GM21576 (cell line): ENCODE results near the gene HKDC1.

Source experiments
- ATAC-seq: cut with Tn5 transposase; IDR thresholded peaks from one replicate; pipeline ENCODE4 v1.9.1; 2021; ENCODE audit warnings: mild to moderate bottlenecking, moderate library complexity; ENCODE audit not compliant: unreplicated experiment

Gene HKDC1

DNA sequence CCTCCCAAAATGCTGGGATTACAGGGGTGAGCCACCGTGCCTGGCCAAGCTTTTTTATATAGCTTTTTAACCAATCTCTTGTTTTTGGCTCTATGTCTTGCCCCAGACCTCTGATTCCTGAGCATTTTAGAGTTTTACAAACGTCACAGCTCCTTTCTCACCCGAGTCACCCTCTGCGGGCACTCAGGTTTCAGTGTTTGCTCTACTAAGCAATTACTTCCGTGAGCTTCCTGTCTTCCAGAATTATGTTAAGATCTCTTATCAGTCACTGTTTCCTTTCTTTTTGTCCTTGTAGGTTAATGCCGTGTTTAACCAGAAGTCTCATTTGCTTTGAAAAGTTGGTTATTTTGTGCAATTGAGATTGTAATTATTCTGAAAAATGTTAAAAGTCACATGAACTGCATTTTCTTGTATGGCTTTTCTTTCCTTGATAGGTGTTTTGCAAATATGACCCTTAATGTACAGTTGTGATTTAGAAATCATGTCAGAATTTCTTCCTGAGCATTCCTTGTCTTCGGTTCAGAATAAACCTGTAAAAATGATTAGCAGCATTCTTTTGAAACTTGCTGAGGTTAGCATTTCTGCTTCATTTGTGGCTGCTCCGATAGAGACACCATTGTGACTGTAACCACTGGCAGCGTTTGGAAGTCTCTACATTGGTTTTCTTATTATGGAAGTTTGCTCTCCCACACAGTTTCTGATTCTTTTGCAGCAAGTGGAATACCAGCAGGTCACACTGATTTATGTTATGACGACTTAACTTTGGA lies 4.5 kb upstream of the HKDC1 start:
- no peak for ATAC-seq

DNA sequence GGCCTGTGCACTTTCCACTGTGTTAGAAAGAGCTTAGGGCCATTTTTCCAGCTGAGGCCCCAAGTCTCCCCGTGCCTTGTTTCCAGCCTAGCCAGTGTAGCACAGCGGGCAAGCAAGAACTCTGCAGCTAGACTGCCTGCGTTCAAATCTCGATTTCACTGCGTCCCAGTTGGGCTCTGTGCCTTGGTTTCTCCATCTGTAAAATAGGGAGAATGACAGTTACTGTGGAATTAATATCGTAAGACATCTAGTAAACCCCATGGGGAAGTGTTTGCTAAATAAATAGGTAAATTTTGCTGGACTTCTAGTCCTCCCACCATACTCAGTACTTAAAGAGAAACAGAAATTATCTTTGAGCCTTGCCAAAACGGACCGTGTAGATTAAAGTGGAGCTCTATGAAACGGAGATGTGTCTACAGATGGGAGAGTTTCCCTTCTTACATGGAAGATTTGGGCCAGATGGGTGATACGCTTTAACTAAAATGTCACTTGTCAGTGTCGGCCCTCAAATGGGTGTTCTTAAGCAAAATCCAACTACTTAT lies 3.5 kb upstream of the HKDC1 start:
- ATAC-seq, result no peak

DNA sequence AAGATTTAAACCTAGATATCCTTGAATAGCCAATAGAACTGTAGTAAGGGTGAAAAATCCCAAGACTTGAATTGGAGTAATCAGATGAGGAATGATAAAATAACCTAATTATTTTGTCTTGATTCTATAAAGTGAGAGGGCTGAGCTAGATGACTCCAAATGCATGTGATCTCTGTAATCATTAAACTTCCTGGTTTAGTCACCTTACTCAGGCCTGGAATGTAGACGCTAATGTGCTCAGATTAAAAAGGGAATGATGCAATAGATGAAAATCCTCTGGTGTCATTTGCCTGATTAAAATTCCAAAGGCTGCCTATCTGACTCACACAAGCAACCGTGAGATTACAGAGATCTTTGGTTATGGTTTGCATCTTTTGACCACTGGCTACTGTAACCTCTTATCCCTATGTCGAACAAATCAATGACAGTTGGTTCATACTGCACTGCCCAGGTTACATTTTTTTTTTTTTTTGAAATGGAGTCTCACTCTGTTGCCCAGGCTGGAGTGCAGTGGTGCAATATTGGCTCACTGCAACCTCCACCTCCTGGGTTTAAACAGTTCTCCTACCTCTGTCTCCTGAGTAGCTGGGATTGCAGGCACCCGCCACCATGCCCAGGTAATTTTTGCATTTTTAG lies 2.9 kb upstream of the HKDC1 start:
- no peak for ATAC-seq

DNA sequence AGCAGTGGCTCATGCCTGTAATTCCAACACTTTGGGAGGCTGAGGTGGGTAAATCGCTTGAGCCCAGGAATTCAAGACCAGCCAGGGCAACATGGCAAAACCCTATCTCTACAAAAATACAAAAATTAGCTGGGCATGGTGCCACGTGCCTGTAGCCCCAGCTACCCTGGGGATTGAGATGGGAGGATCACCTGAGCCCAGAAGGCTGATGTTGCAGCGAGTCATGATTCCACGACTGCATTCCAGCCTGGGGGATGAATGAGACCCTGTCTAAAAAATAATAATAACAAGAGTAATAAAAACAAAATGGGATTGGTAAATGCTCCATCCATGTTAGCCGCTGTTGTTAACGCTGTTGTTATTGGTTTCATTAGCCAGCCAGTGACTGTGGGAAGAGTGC lies 1.3 kb upstream of the HKDC1 start:
- ATAC-seq, result no peak

DNA sequence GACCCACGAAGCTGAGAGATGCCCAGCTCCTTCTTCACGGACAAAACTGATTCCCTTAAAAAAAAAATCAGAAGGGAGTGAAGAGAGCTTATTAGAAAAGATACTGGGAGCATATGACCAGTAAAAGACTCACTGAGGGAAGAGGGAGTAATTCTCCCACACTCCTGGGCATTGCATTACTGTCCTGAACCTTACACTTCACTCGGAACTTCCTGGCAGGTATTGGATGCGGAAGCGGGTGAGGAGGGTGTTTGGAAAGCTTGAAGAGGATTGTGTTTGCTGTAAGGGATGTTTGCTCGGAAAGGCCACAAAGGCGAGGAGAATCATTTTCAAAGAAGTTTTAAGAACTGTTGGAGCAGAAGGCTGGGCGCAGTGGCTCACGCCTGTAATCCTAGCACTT lies 375 bp downstream of the HKDC1 start:
- no peak for ATAC-seq

DNA sequence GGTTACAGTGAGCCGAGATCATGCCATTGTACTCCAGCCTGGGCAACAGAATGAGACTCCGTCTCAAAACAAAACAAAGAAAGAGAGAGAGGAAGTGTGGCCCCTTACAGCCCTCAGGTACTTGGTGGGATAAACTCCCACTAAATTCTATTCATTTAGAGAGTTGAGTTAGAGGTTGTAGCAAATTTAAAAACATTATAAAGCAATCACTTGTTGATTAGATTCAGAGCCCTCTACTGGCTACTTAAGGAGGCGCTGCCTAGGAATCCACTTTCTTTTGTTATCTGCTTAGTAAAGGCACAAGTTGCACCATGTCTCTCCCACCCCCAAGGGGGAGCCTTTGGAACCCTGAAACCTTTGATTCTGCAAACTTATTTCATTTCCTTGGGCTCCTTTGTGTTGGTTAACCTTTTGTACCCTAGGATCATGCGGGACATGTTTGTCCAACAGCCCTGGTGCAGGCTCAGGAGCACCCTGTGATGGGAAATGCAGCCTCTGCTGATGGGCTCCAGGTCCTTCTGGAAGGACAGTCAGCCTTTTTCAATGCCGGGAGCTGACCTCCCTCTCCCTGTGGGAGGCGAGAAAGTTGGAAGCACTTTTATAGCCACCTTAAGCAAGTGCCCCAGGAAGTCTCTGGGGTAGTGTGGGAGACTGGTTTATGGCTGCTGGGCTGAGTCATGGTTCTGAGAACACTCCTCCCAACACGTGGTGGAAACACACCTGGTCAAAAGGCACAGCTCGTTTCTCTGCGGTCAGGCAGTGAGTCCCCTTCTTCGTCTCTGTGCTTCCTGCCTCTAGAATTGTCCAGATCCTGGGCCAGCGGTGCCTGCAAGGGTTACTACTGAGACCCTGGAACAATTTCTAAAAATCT lies 2.3 kb downstream of the HKDC1 start:
- ATAC-seq, result peak; percentile 96

DNA sequence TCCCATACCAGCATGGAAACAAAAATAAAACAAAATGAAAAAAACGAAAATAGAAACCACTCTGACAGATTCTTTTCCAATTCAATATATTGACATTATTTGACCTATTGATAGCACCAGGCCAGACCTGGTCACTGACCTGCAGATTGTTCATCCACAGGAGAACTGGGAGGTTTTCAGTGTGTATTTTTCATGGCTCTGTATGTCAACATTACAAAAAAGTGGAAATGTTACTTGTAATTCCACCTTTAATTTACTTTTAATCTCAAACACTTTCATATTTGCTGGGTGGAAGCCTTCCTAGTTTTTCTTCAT lies 2.9 kb downstream of the HKDC1 start:
- ATAC-seq, result no peak

DNA sequence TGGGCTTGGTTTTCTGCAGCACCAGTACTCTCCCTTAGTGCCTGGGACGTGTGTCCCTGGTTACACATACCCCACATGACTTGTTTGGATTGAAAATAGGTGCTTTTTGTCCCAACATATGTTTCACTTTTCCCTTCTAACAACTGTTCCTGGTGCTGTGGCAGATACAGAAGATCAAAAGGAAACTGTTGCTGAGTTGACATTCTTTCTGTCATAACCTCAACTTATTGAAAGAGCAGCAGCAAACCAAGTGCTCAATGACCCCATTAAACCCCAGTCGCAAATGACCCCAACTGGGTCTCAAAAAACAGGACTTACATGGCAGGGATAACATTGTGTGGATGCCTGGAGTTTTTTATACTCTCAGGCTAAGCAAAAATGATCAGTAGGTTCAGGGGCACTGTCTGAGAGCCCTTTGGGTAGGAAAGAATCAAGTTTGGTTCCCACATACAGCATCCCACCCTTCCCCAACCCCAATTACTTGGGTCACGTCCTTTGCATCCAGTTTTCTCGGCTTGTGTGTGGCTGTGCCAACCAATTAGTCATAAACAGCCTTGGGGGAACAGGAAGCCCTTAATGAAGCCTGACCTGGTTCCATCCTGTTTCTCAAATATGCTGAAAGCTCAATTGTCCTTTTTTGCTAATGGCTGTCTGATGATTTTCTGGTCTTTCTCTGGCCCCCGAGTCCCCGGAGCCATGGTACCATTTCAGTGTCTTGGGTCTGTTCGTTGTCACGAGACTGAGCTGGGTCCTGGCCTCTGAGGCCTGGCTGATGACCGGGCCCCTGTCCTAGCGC lies 4.9 kb downstream of the HKDC1 start:
- no peak for ATAC-seq

DNA sequence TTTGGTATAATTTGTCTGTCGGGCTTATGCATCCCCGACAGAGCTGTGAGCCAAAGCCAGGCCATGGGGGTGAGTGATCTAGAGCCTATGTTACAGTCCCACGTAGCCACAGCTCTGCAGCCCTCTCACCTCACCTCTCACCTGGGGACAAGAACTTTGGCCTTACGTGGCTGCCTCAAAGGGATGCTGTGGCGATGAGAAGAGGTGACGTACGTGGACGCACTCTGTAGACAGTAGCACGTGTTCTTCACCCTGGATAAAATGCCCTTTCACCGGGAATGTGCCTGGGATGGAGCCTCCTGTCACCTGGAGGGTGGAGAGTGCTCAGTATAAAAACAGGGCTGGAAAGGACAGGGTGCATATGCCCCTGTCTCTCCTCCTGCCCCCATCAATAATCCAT lies 5.5 kb downstream of the HKDC1 start:
- ATAC-seq, result no peak

DNA sequence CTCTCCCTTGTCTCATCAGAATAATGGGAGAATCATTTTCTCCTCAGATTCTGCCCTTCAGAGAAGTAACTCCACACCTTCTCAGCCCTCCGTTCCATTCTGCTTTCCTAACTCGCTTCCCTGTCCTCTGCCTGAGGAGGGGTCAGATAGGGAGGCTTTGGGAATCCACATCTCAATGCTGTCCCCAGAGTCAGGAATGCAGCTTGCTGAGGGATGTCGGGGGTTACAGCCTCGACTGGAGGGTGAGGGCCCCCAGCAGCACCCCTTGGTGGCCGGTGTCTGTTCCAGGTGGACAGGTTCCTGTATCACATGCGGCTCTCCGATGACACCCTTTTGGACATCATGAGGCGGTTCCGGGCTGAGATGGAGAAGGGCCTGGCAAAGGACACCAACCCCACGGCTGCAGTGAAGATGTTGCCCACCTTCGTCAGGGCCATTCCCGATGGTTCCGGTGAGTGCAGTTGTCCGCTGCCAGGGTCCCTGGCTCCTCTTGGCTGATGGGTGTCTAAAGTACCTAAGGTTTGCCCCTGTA lies 6.9 kb downstream of the HKDC1 start:
- no peak for ATAC-seq

DNA sequence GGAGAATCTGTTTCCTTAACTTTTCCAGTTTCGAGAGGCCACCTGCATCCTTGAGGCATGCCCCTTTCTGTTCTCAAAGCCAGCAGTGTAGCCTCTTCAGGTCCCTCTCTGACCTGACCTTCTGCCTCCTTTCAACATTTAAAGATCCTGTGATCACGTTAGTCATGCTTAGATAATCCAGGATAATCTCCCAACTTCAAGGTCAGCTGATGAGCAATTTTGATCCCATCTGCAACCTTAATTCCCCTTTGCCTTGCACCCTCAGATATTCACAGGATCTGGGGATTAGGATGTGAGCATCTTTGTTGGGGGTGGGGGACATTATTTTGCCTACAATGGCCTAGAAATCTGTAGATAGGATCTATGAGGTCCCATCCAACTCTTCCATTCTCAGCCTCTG lies 8.0 kb downstream of the HKDC1 start:
- ATAC-seq, result no peak

DNA sequence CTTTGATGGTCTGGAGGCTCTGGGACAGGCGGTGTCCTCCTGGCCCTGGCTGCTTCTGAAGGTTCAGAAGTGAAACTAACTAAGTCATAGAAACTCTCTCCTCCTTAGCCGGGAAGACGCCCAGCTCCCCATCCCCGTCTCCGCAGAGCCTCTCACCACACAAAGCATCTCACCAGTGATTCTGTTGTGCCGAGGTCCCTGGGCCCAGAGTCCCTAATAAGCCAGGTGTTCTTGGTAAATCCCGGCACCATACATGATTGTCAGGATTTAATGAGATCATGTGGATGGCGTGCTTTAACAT lies 9.4 kb downstream of the HKDC1 start:
- no peak for ATAC-seq

DNA sequence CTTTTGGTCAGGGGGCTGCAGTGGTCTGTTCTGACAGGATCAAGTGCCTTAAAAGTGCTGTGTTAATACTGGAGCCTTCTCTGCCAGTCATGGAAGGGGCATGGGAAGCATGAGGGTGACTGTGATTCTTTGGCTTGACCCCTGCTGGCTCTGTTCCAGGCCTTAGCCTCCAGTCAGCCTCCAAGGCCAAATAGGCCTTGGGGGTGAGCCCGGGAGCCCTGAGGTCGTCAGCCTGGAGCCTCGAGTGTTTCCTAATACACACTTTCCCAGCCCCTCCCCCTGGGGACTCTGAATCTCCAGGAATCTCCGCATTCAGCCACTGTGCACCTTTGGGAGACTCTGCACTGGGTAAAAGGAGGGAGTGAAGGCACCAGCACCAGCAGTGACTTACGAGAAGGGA lies 10.0 kb downstream of the HKDC1 start:
- no peak for ATAC-seq

DNA sequence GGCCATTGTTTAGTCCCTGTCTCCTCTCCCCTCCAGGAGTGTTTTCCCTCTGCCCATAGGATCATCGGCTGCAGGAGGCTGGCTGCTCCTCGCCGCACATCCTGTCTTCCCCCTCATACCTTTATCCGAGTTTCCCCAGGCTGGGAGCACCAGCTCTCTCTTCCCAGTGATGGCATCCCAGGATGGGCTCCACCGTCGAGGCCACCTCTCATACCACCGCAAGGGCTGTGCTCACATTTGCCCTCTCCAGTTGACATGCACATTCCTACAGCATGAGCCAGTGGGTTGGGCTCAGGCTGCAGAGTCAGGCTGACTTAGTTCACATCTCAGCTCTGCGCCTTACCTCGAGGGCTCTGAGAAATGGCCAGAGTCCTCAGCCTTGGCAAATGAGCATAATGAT lies 12.1 kb downstream of the HKDC1 start:
- no peak for ATAC-seq

DNA sequence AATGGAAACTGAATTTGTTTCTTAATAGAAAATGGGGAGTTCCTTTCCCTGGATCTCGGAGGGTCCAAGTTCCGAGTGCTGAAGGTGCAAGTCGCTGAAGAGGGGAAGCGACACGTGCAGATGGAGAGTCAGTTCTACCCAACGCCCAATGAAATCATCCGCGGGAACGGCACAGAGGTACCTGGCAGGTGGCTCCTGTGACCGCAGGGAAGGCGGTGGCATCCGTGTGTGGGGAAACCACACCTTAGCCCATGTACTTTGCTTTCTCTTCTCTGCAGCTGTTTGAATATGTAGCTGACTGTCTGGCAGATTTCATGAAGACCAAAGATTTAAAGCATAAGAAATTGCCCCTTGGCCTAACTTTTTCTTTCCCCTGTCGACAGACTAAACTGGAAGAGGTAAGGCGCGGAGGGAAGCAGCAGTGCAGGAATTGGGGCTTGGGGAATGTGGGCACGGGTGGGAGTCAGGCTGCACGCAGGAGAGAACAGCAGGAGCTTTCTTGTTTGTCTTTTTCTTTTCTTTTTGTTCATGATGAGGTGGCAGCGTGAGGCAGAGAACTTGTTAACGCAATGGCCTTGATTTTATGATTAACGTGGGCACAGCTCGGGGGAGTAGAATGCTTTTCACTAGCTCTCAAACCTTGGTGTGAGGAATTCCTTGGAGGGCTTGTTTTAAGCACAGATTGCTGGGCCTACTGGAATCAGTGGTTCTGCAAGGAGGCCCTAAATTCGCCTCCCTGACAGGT lies 12.8 kb downstream of the HKDC1 start:
- no peak for ATAC-seq

DNA sequence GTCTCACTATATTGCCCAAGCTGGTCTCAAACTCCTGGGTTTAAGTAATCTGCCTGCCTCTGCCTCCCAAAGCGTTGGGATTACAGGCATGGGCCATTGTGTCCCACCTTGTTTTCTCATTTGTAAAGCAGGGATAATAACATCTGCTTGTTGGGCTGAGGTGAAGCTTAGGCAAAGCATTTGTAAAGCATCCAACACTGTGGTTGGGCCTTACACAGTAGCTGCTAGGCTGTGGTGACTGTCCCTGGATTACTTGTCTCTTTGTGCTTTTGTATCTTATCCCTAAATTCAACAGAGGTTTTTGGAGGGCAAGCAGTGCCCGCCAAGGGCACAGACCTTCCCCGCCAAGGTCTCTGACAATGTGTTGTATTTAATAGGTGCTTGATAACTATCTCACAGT lies 14.3 kb downstream of the HKDC1 start:
- ATAC-seq, result no peak

DNA sequence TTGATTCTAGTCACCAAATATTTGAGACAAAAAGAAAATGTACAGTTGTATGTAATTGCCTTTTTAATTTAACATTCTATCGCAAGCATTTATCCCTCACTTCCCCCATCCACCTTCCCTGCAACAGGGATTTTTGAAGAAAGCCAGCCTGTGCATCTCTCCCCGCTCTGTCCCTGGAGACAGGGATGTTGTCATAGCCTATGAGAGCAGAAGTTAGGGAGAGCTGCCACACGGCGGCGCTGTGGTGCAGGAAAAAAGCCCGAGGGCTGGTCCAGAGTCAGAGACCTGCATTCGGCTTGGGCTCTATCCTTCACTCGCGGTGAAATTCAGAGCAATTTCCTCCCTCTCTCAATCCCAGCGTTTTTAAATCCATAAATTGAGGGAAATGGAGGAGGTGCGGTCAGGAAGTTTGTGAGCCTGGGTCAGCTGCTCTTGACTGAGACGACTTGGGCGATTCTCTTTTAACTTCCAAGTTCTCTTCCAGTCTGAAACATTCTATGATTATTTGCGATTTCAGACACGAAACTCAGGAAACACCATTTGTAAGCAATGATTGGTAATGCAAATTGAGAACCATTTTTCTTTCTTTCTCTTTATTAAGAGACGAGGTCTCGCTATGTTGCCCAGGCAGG lies 17.5 kb downstream of the HKDC1 start:
- ATAC-seq, result peak; percentile 93

DNA sequence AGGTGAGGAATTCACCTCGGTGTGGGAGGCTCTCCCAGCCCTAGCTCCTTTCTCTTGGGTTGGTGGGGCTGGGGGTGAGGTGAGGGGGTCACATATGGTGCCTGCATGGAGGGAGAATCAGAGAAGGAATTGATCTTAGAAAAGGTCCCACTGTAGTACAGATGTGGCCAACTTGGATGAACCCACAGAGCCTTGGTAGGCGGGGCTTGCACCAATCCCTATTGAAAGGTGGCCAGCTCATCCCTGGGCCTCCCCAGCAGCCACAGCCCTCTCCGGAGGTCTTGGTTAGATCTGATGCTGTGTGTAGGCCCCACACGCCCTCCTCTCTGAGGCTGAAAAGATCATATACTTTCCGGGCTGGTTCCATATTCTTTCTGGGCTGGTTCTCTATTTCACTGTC lies 19.0 kb downstream of the HKDC1 start:
- ATAC-seq, result no peak

DNA sequence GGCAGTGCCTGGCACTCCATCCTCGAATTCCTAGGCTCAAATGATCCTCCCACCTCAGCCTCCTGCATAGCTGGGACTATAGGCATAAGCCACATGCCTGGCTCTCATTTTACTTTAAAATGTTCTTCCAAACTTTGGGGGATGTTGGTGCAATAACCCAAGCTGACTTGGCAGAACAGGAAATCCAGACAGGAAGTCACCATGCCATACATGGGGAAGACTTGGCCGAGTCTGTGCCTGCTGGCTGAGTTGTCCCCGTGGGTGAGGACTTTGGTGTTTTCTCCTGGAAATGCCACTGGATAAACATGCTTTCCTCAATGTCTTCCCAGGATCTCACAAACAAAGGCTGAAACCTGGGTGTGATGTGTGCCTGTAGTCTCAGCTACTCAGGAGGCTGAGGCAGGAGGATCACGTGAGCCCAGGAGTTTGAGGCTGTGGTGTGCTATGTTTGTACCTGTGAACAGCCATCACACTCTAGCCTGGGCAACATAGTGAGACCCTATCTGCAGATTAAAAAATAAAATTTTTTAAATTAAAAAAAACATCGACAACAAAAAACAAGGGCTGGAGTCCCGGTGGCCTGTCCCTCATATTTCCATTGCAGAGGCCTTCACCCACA lies 19.8 kb downstream of the HKDC1 start:
- ATAC-seq, result no peak
